ENCODE results near the gene MAGI2.

The MAGI2 gene

DNA sequence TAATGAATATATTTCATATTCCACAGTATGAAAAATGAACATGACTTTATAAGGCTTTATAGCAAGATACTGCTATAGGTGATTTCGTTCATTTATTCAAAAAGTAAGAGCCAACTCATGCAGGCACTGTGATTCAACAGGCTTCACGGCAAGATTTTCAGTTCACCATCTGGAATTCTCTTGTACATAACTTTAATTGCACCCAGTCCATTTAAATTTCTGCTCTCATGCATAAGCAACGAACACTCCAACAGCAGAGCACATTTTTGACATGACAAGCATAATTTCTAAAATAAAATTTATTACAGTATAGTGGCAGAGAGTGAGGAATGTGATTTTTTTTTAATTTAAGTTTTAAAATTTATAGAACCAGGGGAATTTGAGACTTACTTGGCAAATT lies 1218.8 kb downstream of the MAGI2 start:
- no peak overlapping the region for H2BK15ac ChIP-seq (ENCODE audit: low read depth, poor library complexity, severe bottlenecking)
- H3K4me2 ChIP-seq (ENCODE audit: low read length, poor library complexity, severe bottlenecking): no peak overlapping the region
- no peak overlapping the region for H2BK120ac ChIP-seq (ENCODE audit: low read depth, low read length)
- DNase-seq: no peak
- H3K18ac ChIP-seq (ENCODE audit: low read depth in 1 of 2, low read length in 2 of 2): no peak overlapping the region
- H3K36me3 ChIP-seq (ENCODE audit: control insufficient read depth in 1 of 2, insufficient read depth in 2 of 2, low read depth in 1 of 2, low read length in 2 of 2): no peaks in the 10 kb centered on the region
- WGBS: 85% methylated on average over 2 of the region's 3 CpGs
- H2AK5ac ChIP-seq (ENCODE audit: low read length, severe bottlenecking): no peak overlapping the region
- no peak overlapping the region for H2BK5ac ChIP-seq (ENCODE audit: low read depth, low read length, poor library complexity, severe bottlenecking)
- H4K91ac ChIP-seq (ENCODE audit: low read length): no peak overlapping the region
- no peak overlapping the region for H3K9ac ChIP-seq (ENCODE audit: low read length)
- H3K4me3 ChIP-seq (ENCODE audit: insufficient read depth in 1 of 2, low read depth in 1 of 2, low read length in 2 of 2): no peak overlapping the region
- no peak overlapping the region for H3K23ac ChIP-seq (ENCODE audit: low read length in 2 of 2)
- H4K8ac ChIP-seq (ENCODE audit: low read length): no peak overlapping the region
- H3K9me3 ChIP-seq (ENCODE audit: control insufficient read depth, low read length): no peaks in the 10 kb centered on the region
- H3K27ac ChIP-seq (ENCODE audit: low read length, poor library complexity, severe bottlenecking): no peak overlapping the region
- no peaks in the 10 kb centered on the region for H3K4me1 ChIP-seq (ENCODE audit: control insufficient read depth, insufficient read depth, low read depth, low read length)
- no peak overlapping the region for H3K14ac ChIP-seq (ENCODE audit: low read length in 2 of 2)
- H2AFZ ChIP-seq (ENCODE audit: low read depth, low read length): no peak overlapping the region
- no peak overlapping the region for H2BK12ac ChIP-seq (ENCODE audit: low read length in 2 of 2)
- H3K4ac ChIP-seq (ENCODE audit: low read depth in 1 of 2, low read length in 2 of 2): no peak overlapping the region
- H3K79me1 ChIP-seq (replicated peaks; ENCODE audit: low read length, poor library complexity, severe bottlenecking): no peaks in the 10 kb centered on the region
- no peaks in the 10 kb centered on the region for H3K27me3 ChIP-seq (ENCODE audit: control insufficient read depth in 1 of 2, insufficient read depth in 1 of 2, low read length in 2 of 2)

DNA sequence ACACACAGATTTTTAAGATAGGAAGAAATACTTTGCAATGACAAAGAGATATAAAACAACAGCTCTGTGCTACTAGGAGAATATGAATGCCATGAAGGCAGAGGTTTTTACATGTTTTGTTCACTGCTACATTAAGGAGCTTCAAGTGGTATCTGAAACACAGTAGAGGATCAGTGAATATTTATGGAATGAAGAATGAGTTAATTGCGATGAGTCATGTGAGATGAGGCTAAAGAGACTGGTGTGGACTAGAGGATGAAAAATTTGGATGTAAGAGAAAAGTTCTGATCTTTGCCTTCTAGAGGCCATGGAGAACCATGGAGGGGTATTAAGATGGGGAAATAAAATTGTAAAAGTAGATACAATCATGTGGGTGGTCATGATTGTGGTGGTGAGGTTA lies 1220.7 kb downstream of the MAGI2 start:
- 81% methylated on average over 1 of the region's 1 CpG for WGBS
- H3K14ac ChIP-seq (ENCODE audit: low read length in 2 of 2): no peak overlapping the region
- no peaks in the 10 kb centered on the region for H3K36me3 ChIP-seq (ENCODE audit: control insufficient read depth in 1 of 2, insufficient read depth in 2 of 2, low read depth in 1 of 2, low read length in 2 of 2)
- no peak overlapping the region for H3K23ac ChIP-seq (ENCODE audit: low read length in 2 of 2)
- no peak overlapping the region for H4K8ac ChIP-seq (ENCODE audit: low read length)
- H3K9me3 ChIP-seq (ENCODE audit: control insufficient read depth, low read length): no peaks in the 10 kb centered on the region
- no peak overlapping the region for H4K91ac ChIP-seq (ENCODE audit: low read length)
- H2AFZ ChIP-seq (ENCODE audit: low read depth, low read length): no peak overlapping the region
- H3K79me1 ChIP-seq (replicated peaks; ENCODE audit: low read length, poor library complexity, severe bottlenecking): no peaks in the 10 kb centered on the region
- H3K4me1 ChIP-seq (ENCODE audit: control insufficient read depth, insufficient read depth, low read depth, low read length): no peaks in the 10 kb centered on the region
- no peak overlapping the region for H3K27ac ChIP-seq (ENCODE audit: low read length, poor library complexity, severe bottlenecking)
- peak; percentile 33 for DNase-seq
- H3K4me2 ChIP-seq (ENCODE audit: low read length, poor library complexity, severe bottlenecking): no peak overlapping the region
- H2BK12ac ChIP-seq (ENCODE audit: low read length in 2 of 2): no peak overlapping the region
- H3K4ac ChIP-seq (ENCODE audit: low read depth in 1 of 2, low read length in 2 of 2): no peak overlapping the region
- H3K4me3 ChIP-seq (ENCODE audit: insufficient read depth in 1 of 2, low read depth in 1 of 2, low read length in 2 of 2): no peak overlapping the region
- no peak overlapping the region for H3K9ac ChIP-seq (ENCODE audit: low read length)
- no peak overlapping the region for H2BK5ac ChIP-seq (ENCODE audit: low read depth, low read length, poor library complexity, severe bottlenecking)
- H2BK15ac ChIP-seq (ENCODE audit: low read depth, poor library complexity, severe bottlenecking): no peak overlapping the region
- no peak overlapping the region for H3K18ac ChIP-seq (ENCODE audit: low read depth in 1 of 2, low read length in 2 of 2)
- H2BK120ac ChIP-seq (ENCODE audit: low read depth, low read length): no peak overlapping the region
- no peaks in the 10 kb centered on the region for H3K27me3 ChIP-seq (ENCODE audit: control insufficient read depth in 1 of 2, insufficient read depth in 1 of 2, low read length in 2 of 2)
- H2AK5ac ChIP-seq (ENCODE audit: low read length, severe bottlenecking): no peak overlapping the region

DNA sequence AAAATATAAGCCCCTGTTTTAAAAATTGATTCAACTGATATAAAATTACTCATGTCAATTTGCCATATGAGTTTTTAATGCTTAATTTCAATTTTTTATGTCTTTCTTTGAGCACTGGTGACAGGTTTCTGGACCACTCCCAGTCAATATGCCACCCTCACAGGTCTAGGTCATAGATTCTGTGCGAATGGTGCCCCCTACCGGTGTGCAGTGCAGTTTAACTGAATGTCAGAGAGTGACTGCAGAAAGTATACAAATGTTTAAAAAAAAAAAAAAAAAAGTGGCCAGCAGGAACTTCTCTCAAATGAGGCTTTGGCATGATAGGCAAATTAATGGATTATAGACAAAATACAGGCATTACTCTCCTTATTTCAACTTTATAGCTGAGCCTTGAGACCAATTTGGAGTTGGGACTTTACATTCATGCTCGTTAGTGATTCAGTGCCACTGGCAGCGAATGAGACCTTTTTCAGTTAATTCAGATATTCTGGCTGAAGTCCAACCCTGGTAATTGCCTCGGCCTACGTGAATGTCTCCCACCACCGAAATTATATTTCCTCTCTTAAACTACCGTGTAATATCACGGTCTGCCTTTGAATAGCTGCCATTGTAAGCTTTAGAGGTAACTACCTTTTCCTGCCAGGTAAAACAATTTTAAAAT lies 1227.3 kb downstream of the MAGI2 start:
- no peak overlapping the region for H3K27ac ChIP-seq (ENCODE audit: low read length, poor library complexity, severe bottlenecking)
- no peak overlapping the region for H2BK12ac ChIP-seq (ENCODE audit: low read length in 2 of 2)
- no peaks in the 10 kb centered on the region for H3K4me1 ChIP-seq (ENCODE audit: control insufficient read depth, insufficient read depth, low read depth, low read length)
- no peak overlapping the region for H3K23ac ChIP-seq (ENCODE audit: low read length in 2 of 2)
- H3K4me2 ChIP-seq (ENCODE audit: low read length, poor library complexity, severe bottlenecking): no peak overlapping the region
- H3K4ac ChIP-seq (ENCODE audit: low read depth in 1 of 2, low read length in 2 of 2): no peak overlapping the region
- no peak overlapping the region for H2AK5ac ChIP-seq (ENCODE audit: low read length, severe bottlenecking)
- no peak overlapping the region for H3K4me3 ChIP-seq (ENCODE audit: insufficient read depth in 1 of 2, low read depth in 1 of 2, low read length in 2 of 2)
- H3K18ac ChIP-seq (ENCODE audit: low read depth in 1 of 2, low read length in 2 of 2): no peak overlapping the region
- H4K8ac ChIP-seq (ENCODE audit: low read length): no peak overlapping the region
- H4K91ac ChIP-seq (ENCODE audit: low read length): no peak overlapping the region
- WGBS: 71% methylated on average over 9 of the region's 9 CpGs
- no peaks in the 10 kb centered on the region for H3K9me3 ChIP-seq (ENCODE audit: control insufficient read depth, low read length)
- H3K79me1 ChIP-seq (replicated peaks; ENCODE audit: low read length, poor library complexity, severe bottlenecking): no peaks in the 10 kb centered on the region
- no peak overlapping the region for H2BK15ac ChIP-seq (ENCODE audit: low read depth, poor library complexity, severe bottlenecking)
- peak; percentile 16 for DNase-seq
- no peaks in the 10 kb centered on the region for H3K27me3 ChIP-seq (ENCODE audit: control insufficient read depth in 1 of 2, insufficient read depth in 1 of 2, low read length in 2 of 2)
- no peak overlapping the region for H2AFZ ChIP-seq (ENCODE audit: low read depth, low read length)
- no peak overlapping the region for H3K9ac ChIP-seq (ENCODE audit: low read length)
- H2BK120ac ChIP-seq (ENCODE audit: low read depth, low read length): no peak overlapping the region
- H2BK5ac ChIP-seq (ENCODE audit: low read depth, low read length, poor library complexity, severe bottlenecking): no peak overlapping the region
- H3K36me3 ChIP-seq (ENCODE audit: control insufficient read depth in 1 of 2, insufficient read depth in 2 of 2, low read depth in 1 of 2, low read length in 2 of 2): no peaks in the 10 kb centered on the region
- H3K14ac ChIP-seq (ENCODE audit: low read length in 2 of 2): no peak overlapping the region

DNA sequence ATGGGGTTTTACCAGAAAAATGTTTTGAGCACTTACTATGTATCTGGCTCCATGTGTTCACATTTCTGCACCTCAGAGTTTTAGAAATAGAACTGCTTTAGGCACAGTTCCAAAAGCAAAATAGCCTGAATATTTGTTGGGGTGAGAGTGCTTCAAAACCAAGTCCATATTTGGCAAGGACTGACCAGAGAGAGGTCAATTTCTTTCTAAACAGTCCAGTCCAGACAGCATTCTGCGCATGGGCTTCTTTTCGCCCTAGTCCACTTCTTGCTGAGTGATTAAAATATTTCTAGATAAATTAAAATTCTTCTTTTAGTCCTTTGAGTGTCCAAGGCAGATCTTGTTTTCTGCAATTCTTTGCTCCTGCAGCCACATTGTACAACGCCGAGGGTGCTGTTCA lies 1227.9 kb downstream of the MAGI2 start:
- no peak overlapping the region for H3K4ac ChIP-seq (ENCODE audit: low read depth in 1 of 2, low read length in 2 of 2)
- H4K91ac ChIP-seq (ENCODE audit: low read length): no peak overlapping the region
- H3K4me2 ChIP-seq (ENCODE audit: low read length, poor library complexity, severe bottlenecking): no peak overlapping the region
- H2BK5ac ChIP-seq (ENCODE audit: low read depth, low read length, poor library complexity, severe bottlenecking): no peak overlapping the region
- no peak overlapping the region for H2BK12ac ChIP-seq (ENCODE audit: low read length in 2 of 2)
- H3K9me3 ChIP-seq (ENCODE audit: control insufficient read depth, low read length): no peaks in the 10 kb centered on the region
- H3K18ac ChIP-seq (ENCODE audit: low read depth in 1 of 2, low read length in 2 of 2): no peak overlapping the region
- no peaks in the 10 kb centered on the region for H3K36me3 ChIP-seq (ENCODE audit: control insufficient read depth in 1 of 2, insufficient read depth in 2 of 2, low read depth in 1 of 2, low read length in 2 of 2)
- H3K79me1 ChIP-seq (replicated peaks; ENCODE audit: low read length, poor library complexity, severe bottlenecking): no peaks in the 10 kb centered on the region
- H2BK15ac ChIP-seq (ENCODE audit: low read depth, poor library complexity, severe bottlenecking): no peak overlapping the region
- no peak overlapping the region for H3K27ac ChIP-seq (ENCODE audit: low read length, poor library complexity, severe bottlenecking)
- no peak overlapping the region for H3K4me3 ChIP-seq (ENCODE audit: insufficient read depth in 1 of 2, low read depth in 1 of 2, low read length in 2 of 2)
- no CpG with 5 or more reads among the region's 4 CpGs for WGBS
- H3K23ac ChIP-seq (ENCODE audit: low read length in 2 of 2): no peak overlapping the region
- no peak overlapping the region for H2AFZ ChIP-seq (ENCODE audit: low read depth, low read length)
- H3K27me3 ChIP-seq (ENCODE audit: control insufficient read depth in 1 of 2, insufficient read depth in 1 of 2, low read length in 2 of 2): no peaks in the 10 kb centered on the region
- H4K8ac ChIP-seq (ENCODE audit: low read length): no peak overlapping the region
- no peaks in the 10 kb centered on the region for H3K4me1 ChIP-seq (ENCODE audit: control insufficient read depth, insufficient read depth, low read depth, low read length)
- H2BK120ac ChIP-seq (ENCODE audit: low read depth, low read length): no peak overlapping the region
- peak; percentile 24 for DNase-seq
- H3K9ac ChIP-seq (ENCODE audit: low read length): no peak overlapping the region
- no peak overlapping the region for H3K14ac ChIP-seq (ENCODE audit: low read length in 2 of 2)
- H2AK5ac ChIP-seq (ENCODE audit: low read length, severe bottlenecking): no peak overlapping the region
